Inflammatory macrophage treated with lipopolysaccharide for 4 hours (primary cell): ENCODE data around the gene C1orf159.
"Not testable (repeated sequence)": the region's sequence is repeated elsewhere in the genome, so short reads cannot be mapped to it uniquely, and the experiment has no call there.

Source experiments
- DNase-seq: peaks from one replicate; pipeline ENCODE4 v3.0.0-alpha.2; 2020

Gene C1orf159

GRCh38 chr1:1116701-1117468 lies 996 bp upstream of the C1orf159 start:
- no peak for DNase-seq

GRCh38 chr1:1115136-1115785 lies 628 bp downstream of the C1orf159 start:
- DNase-seq = no peak

GRCh38 chr1:1114431-1114830 lies 1.5 kb downstream of the C1orf159 start:
- no peak for DNase-seq

GRCh38 chr1:1112237-1112985 lies 3.5 kb downstream of the C1orf159 start:
- DNase-seq = no peak

GRCh38 chr1:1111516-1112236 lies 4.2 kb downstream of the C1orf159 start:
- no peak for DNase-seq

GRCh38 chr1:1110561-1110971 lies 5.3 kb downstream of the C1orf159 start:
- no peak for DNase-seq

GRCh38 chr1:1109743-1110142 lies 6.1 kb downstream of the C1orf159 start:
- DNase-seq = no peak

GRCh38 chr1:1106510-1107221 lies 9.2 kb downstream of the C1orf159 start:
- no peak for DNase-seq

GRCh38 chr1:1104152-1104551 lies 11.7 kb downstream of the C1orf159 start:
- peak; percentile 41 for DNase-seq

GRCh38 chr1:1101503-1101902 lies 14.4 kb downstream of the C1orf159 start:
- no peak for DNase-seq

GRCh38 chr1:1100296-1100695 lies 15.6 kb downstream of the C1orf159 start:
- DNase-seq = no peak

- no peak for DNase-seq
Measured at GRCh38 chr1:1099506-1100183, 16.2 kb downstream of the C1orf159 start.

- no peak for DNase-seq
Measured at GRCh38 chr1:1098681-1099421, 17.0 kb downstream of the C1orf159 start.

GRCh38 chr1:1096136-1096535 lies 19.8 kb downstream of the C1orf159 start:
- not testable (repeated sequence) for DNase-seq

GRCh38 chr1:1094981-1095380 lies 20.9 kb downstream of the C1orf159 start:
- DNase-seq = no peak

- no peak for DNase-seq
Measured at GRCh38 chr1:1093610-1093943, 22.3 kb downstream of the C1orf159 start.

- no peak for DNase-seq
Measured at GRCh38 chr1:1092894-1093609, 22.8 kb downstream of the C1orf159 start.

GRCh38 chr1:1092149-1092855 lies 23.6 kb downstream of the C1orf159 start:
- DNase-seq = no peak

- DNase-seq = no peak
Measured at GRCh38 chr1:1091344-1092148, 24.3 kb downstream of the C1orf159 start.
